ENCODE data around the gene EGFR.

EGFR gene

GRCh38 chr7:55119571-55119970, 100.8 kb downstream of the EGFR start:
- no peaks in the 10 kb centered on the region for H3K9me2 ChIP-seq (replicated peaks; ENCODE audit: low read depth, low read length)
- H3K79me2 ChIP-seq (ENCODE audit: insufficient read depth, low read length) = no peaks in the 10 kb centered on the region
- no peak overlapping the region for H2AFZ ChIP-seq (ENCODE audit: low read length)
- no peaks in the 10 kb centered on the region for H3K27me3 ChIP-seq (ENCODE audit: insufficient read depth, low read length, poor library complexity, severe bottlenecking)
- H4K20me1 ChIP-seq (ENCODE audit: insufficient read depth, low read length, poor library complexity, severe bottlenecking) = no peaks in the 10 kb centered on the region
- no peak overlapping the region for H3K4me2 ChIP-seq (ENCODE audit: low read depth, low read length, poor library complexity, severe bottlenecking)
- TF ChIP-seq, protein P1, sequence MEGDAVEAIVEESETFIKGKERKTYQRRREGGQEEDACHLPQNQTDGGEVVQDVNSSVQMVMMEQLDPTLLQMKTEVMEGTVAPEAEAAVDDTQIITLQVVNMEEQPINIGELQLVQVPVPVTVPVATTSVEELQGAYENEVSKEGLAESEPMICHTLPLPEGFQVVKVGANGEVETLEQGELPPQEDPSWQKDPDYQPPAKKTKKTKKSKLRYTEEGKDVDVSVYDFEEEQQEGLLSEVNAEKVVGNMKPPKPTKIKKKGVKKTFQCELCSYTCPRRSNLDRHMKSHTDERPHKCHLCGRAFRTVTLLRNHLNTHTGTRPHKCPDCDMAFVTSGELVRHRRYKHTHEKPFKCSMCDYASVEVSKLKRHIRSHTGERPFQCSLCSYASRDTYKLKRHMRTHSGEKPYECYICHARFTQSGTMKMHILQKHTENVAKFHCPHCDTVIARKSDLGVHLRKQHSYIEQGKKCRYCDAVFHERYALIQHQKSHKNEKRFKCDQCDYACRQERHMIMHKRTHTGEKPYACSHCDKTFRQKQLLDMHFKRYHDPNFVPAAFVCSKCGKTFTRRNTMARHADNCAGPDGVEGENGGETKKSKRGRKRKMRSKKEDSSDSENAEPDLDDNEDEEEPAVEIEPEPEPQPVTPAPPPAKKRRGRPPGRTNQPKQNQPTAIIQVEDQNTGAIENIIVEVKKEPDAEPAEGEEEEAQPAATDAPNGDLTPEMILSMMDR (conservative IDR thresholded peaks at IDR 0.05; ENCODE audit: low read length) = no peak
- TF ChIP-seq EZH2phosphoT487 (IDR thresholded peaks at IDR 0.05; ENCODE audit: borderline replicate concordance) = no peak
- H3K4me3 ChIP-seq (ENCODE audit: low read length, poor library complexity, severe bottlenecking) = no peak overlapping the region
- no peaks in the 10 kb centered on the region for H3K36me3 ChIP-seq (ENCODE audit: insufficient read depth, low read length)
- 0 out of 2 replicates have a peak, but pooled peaks cover 3% of the 10 kb centered on the region for H3K9me3 ChIP-seq (ENCODE audit: insufficient read depth, low read depth, low read length)
- no peaks in the 10 kb centered on the region for H3K4me1 ChIP-seq (ENCODE audit: insufficient read depth, low read length, poor library complexity, severe bottlenecking)
- no peak overlapping the region for H3K9ac ChIP-seq (ENCODE audit: low read depth, low read length, poor library complexity, severe bottlenecking)
- no peaks in the 10 kb centered on the region for H3F3A ChIP-seq (ENCODE audit: low read depth)

- Histone ChIP-seq H3K9me3 (ENCODE audit: insufficient read depth, low read depth, low read length) (0 out of 2 replicates have a peak, but pooled peaks cover 3% of the 10 kb centered on the region), H3K36me3 (ENCODE audit: insufficient read depth, low read length) (no peaks in the 10 kb centered on the region), H3K4me2 (ENCODE audit: low read depth, low read length, poor library complexity, severe bottlenecking) (no peak overlapping the region), H4K20me1 (ENCODE audit: insufficient read depth, low read length, poor library complexity, severe bottlenecking) (no peaks in the 10 kb centered on the region), H3K27me3 (ENCODE audit: insufficient read depth, low read length, poor library complexity, severe bottlenecking) (no peaks in the 10 kb centered on the region), H3K9me2 (replicated peaks; ENCODE audit: low read depth, low read length) (no peaks in the 10 kb centered on the region), H3K9ac (ENCODE audit: low read depth, low read length, poor library complexity, severe bottlenecking) (no peak overlapping the region), H3K4me3 (ENCODE audit: low read length, poor library complexity, severe bottlenecking) (no peak overlapping the region), H3F3A (ENCODE audit: low read depth) (no peaks in the 10 kb centered on the region), H3K4me1 (ENCODE audit: insufficient read depth, low read length, poor library complexity, severe bottlenecking) (no peaks in the 10 kb centered on the region), H2AFZ (ENCODE audit: low read length) (no peak overlapping the region), H3K79me2 (ENCODE audit: insufficient read depth, low read length) (no peaks in the 10 kb centered on the region)
- TF ChIP-seq, protein P1 (conservative IDR thresholded peaks at IDR 0.05; ENCODE audit: low read length) = no peak
- no peak for TF ChIP-seq EZH2phosphoT487 (IDR thresholded peaks at IDR 0.05; ENCODE audit: borderline replicate concordance)
These were observed 101.3 kb downstream of the EGFR start for GRCh38 chr7:55120074-55120473.

DNA sequence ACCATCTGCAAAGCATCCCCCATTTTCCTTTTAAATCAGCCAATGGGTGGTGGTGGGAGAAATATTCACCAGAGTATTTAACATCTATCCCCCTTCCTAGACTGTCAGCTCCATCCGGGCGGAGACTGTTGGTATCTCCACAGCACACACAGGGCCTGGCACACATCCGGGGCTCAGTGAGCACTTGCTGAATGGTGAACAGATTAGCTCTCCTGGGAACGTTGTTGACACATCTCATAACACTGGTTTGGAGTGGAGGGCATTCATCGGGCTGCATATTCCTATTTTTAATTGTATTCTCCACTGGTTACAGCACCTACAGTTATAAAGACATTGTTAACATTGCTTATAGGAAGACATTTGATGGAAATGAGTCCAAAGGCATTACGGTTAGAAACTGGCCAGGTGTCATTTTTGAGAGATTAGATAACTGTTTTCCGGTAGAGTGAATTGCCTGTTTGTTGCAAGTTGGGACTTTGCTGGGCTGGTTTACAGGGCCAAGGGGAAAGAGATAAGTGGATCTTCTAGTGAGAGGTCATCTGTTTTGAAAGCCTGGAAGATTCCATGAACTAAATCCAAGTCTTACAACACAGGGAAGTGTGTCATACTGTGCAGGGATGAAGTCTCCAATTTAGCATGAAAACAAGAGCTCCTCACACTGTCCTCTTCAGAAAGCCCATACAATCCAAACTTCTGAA, 101.8 kb downstream of the EGFR start:
- no peak overlapping the region for H3K9ac ChIP-seq (ENCODE audit: low read depth, low read length, poor library complexity, severe bottlenecking)
- no peak overlapping the region for H3K4me3 ChIP-seq (ENCODE audit: low read length, poor library complexity, severe bottlenecking)
- no peaks in the 10 kb centered on the region for H4K20me1 ChIP-seq (ENCODE audit: insufficient read depth, low read length, poor library complexity, severe bottlenecking)
- H3F3A ChIP-seq (ENCODE audit: low read depth) = no peaks in the 10 kb centered on the region
- no peaks in the 10 kb centered on the region for H3K4me1 ChIP-seq (ENCODE audit: insufficient read depth, low read length, poor library complexity, severe bottlenecking)
- 0 out of 2 replicates have a peak, but pooled peaks cover 3% of the 10 kb centered on the region for H3K9me3 ChIP-seq (ENCODE audit: insufficient read depth, low read depth, low read length)
- no peaks in the 10 kb centered on the region for H3K27me3 ChIP-seq (ENCODE audit: insufficient read depth, low read length, poor library complexity, severe bottlenecking)
- TF ChIP-seq, protein P1 (conservative IDR thresholded peaks at IDR 0.05; ENCODE audit: low read length) = no peak
- TF ChIP-seq EZH2phosphoT487 (IDR thresholded peaks at IDR 0.05; ENCODE audit: borderline replicate concordance) = no peak
- H3K4me2 ChIP-seq (ENCODE audit: low read depth, low read length, poor library complexity, severe bottlenecking) = no peak overlapping the region
- no peak overlapping the region for H2AFZ ChIP-seq (ENCODE audit: low read length)
- H3K79me2 ChIP-seq (ENCODE audit: insufficient read depth, low read length) = no peaks in the 10 kb centered on the region
- no peaks in the 10 kb centered on the region for H3K9me2 ChIP-seq (replicated peaks; ENCODE audit: low read depth, low read length)
- no peaks in the 10 kb centered on the region for H3K36me3 ChIP-seq (ENCODE audit: insufficient read depth, low read length)

Data from Loucy (cell line).